WTC11 (cell line): ENCODE measurements around the gene FLNA. TPM values are rescaled to one million over a fixed set of nuclear protein-coding genes. Genes with fewer than 3 reads are reported as not detected.

Experiments
- ATAC-seq: fragments of 200-7000 bp; cut with Tn5 transposase; 2 replicates; pipeline ENCODE4 v1.10.0; 2021; ENCODE audit warnings: mild to moderate bottlenecking, moderate library complexity
- CTCF ChIA-PET: fragments of 300-600 bp; sonication (Branson Sonifier 250); formaldehyde crosslinking; loops from one replicate; lab custom pipeline; 2021; ENCODE audit warnings: antibody characterized with exemption; lab: Charles Lee
- POLR2A ChIA-PET: fragments of 350-600 bp; sonication (Branson Sonifier 250); formaldehyde crosslinking; loops from one replicate; lab custom pipeline; 2021; ENCODE audit warnings: antibody characterized with exemption; lab: Charles Lee
- DNase-seq: peaks from one replicate; pipeline ENCODE4 v3.0.0; 2021; ENCODE audit warnings: low spot score
- H3K27ac Mint-ChIP-seq: 2 replicates; pipeline ENCODE4 v1.8.0; 2021; ENCODE audit warnings: mixed read lengths
- H3K27me3 Mint-ChIP-seq: 2 replicates; pipeline ENCODE4 v1.8.0; 2021; ENCODE audit warnings: low read depth, mild to moderate bottlenecking, moderate library complexity, mixed read lengths
- H3K36me3 Mint-ChIP-seq: 2 replicates; pipeline ENCODE4 v1.8.0; 2021; ENCODE audit warnings: mixed read lengths
- H3K4me1 Mint-ChIP-seq: 2 replicates; pipeline ENCODE4 v1.8.0; 2022; ENCODE audit warnings: mixed read lengths
- H3K4me3 Mint-ChIP-seq: 2 replicates; pipeline ENCODE4 v1.8.0; 2021; ENCODE audit warnings: mild to moderate bottlenecking, moderate library complexity, mixed read lengths
- H3K9me3 Mint-ChIP-seq: 2 replicates; pipeline ENCODE4 v1.8.0; 2021; ENCODE audit warnings: mixed read lengths
- ARID4B ChIP-seq: sonication (generic); formaldehyde crosslinking; IDR thresholded peaks from 2 replicates; pipeline ENCODE4 v1.8.0; 2023; ENCODE audit warnings: missing genetic modification reagents, mild to moderate bottlenecking, borderline replicate concordance
- ATF2 ChIP-seq: sonication (generic); formaldehyde crosslinking; IDR thresholded peaks from 2 replicates; pipeline ENCODE4 v1.8.1; 2022; ENCODE audit warnings: low read depth, missing genetic modification reagents, borderline replicate concordance
- CDX4 ChIP-seq: fragments of 250-450 bp; sonication (Bioruptor Pico); IDR thresholded peaks from 2 replicates; pipeline ENCODE4 v1.9.0; 2021; ENCODE audit warnings: moderate library complexity, mild to moderate bottlenecking, inconsistent platforms, borderline replicate concordance
- ERG ChIP-seq: fragments of 250-450 bp; sonication (Bioruptor Pico); IDR thresholded peaks from 2 replicates; pipeline ENCODE4 v1.8.0; 2021; ENCODE audit warnings: mild to moderate bottlenecking
- ESRRA ChIP-seq: sonication (generic); formaldehyde crosslinking; IDR thresholded peaks from 2 replicates; pipeline ENCODE4 v1.8.1; 2022; ENCODE audit warnings: mild to moderate bottlenecking, missing genetic modification reagents, borderline replicate concordance
- FOXK1 ChIP-seq: sonication (generic); formaldehyde crosslinking; IDR thresholded peaks from 2 replicates; pipeline ENCODE4 v1.8.0; 2022; ENCODE audit warnings: mild to moderate bottlenecking, moderate library complexity, missing genetic modification reagents
- GABPB1 ChIP-seq: sonication (generic); formaldehyde crosslinking; IDR thresholded peaks from 2 replicates; pipeline ENCODE4 v1.8.1; 2023; ENCODE audit warnings: mild to moderate bottlenecking, missing genetic modification reagents
- HMGXB4 ChIP-seq: sonication (generic); formaldehyde crosslinking; IDR thresholded peaks from 2 replicates; pipeline ENCODE4 v1.8.1; 2023; ENCODE audit warnings: mild to moderate bottlenecking, moderate library complexity, missing genetic modification reagents
- JAZF1 ChIP-seq: fragments of 250-450 bp; sonication (Bioruptor Pico); IDR thresholded peaks from 2 replicates; pipeline ENCODE4 v1.9.0; 2021; ENCODE audit warnings: moderate library complexity, mild to moderate bottlenecking, inconsistent platforms
- JUN ChIP-seq: sonication (generic); formaldehyde crosslinking; IDR thresholded peaks from 2 replicates; pipeline ENCODE4 v1.8.0; 2023; ENCODE audit warnings: mild to moderate bottlenecking, missing genetic modification reagents
- NR1H2 ChIP-seq: sonication (generic); formaldehyde crosslinking; IDR thresholded peaks from 2 replicates; pipeline ENCODE4 v1.9.0; 2021; ENCODE audit warnings: mild to moderate bottlenecking, moderate library complexity, missing genetic modification reagents
- NR2C2 ChIP-seq: sonication (generic); formaldehyde crosslinking; IDR thresholded peaks from 2 replicates; pipeline ENCODE4 v1.8.0; 2022; ENCODE audit warnings: mild to moderate bottlenecking, missing genetic modification reagents
- SP1 ChIP-seq: sonication (generic); formaldehyde crosslinking; conservative IDR thresholded peaks from 2 replicates; pipeline ENCODE4 v1.8.1; 2022; ENCODE audit warnings: missing genetic modification reagents
- TEAD4 ChIP-seq: sonication (generic); formaldehyde crosslinking; IDR thresholded peaks from 2 replicates; pipeline ENCODE4 v1.8.0; 2022; ENCODE audit warnings: mild to moderate bottlenecking, missing genetic modification reagents
- TP53 ChIP-seq: sonication (generic); formaldehyde crosslinking; IDR thresholded peaks from 2 replicates; pipeline ENCODE4 v1.8.1; 2023; ENCODE audit warnings: mild to moderate bottlenecking, missing genetic modification reagents
- ZNF121 ChIP-seq: sonication (generic); formaldehyde crosslinking; IDR thresholded peaks from 2 replicates; pipeline ENCODE4 v1.8.0; 2023; ENCODE audit warnings: missing genetic modification reagents
- ZNF219 ChIP-seq: sonication (generic); formaldehyde crosslinking; IDR thresholded peaks from 2 replicates; pipeline ENCODE4 v1.8.0; 2023; ENCODE audit warnings: missing genetic modification reagents, mild to moderate bottlenecking, borderline replicate concordance
- ZNF317 ChIP-seq: sonication (generic); formaldehyde crosslinking; IDR thresholded peaks from 2 replicates; pipeline ENCODE4 v1.8.1; 2023; ENCODE audit warnings: low read depth, mild to moderate bottlenecking, moderate library complexity, missing genetic modification reagents, borderline replicate concordance
- ZNF396 ChIP-seq: fragments of 250-450 bp; sonication (Bioruptor Pico); IDR thresholded peaks from 2 replicates; pipeline ENCODE4 v1.8.0; 2021; ENCODE audit warnings: mild to moderate bottlenecking, moderate library complexity, borderline replicate concordance
- ZSCAN18 ChIP-seq: fragments of 250-450 bp; sonication (Bioruptor Pico); IDR thresholded peaks from 2 replicates; pipeline ENCODE4 v2.1.2; 2022; ENCODE audit warnings: mild to moderate bottlenecking, moderate library complexity
- total RNA-seq: library from RNA; stranded (reverse); gene quantifications from 3 replicates; pipeline ENCODE4 v1.2.3, GENCODE V29; 2021
- TF ChIP-seq, protein P1 (sequence below): sonication (generic); formaldehyde crosslinking; IDR thresholded peaks from 2 replicates; pipeline ENCODE4 v1.8.1; 2022; ENCODE audit warnings: missing genetic modification reagents, borderline replicate concordance

FLNA gene
- total RNA-seq, 1 experiment from 2014 or later = 1,017 TPM

GRCh38 chrX:154380153-154380552 lies 5.7 kb upstream of the FLNA start:
- Mint-ChIP-seq H3K4me1 (peaks cover 26% of the 10 kb centered on the region), H3K27me3 (peaks cover 6% of the 10 kb centered on the region), H3K4me3 (peak overlapping the region; percentile 85), H3K9me3 (no peaks in the 10 kb centered on the region), H3K27ac (peak overlapping the region; percentile 100), H3K36me3 (peaks cover 9% of the 10 kb centered on the region)
- DNase-seq (no peak), ATAC-seq (no peak)
- CTCF ChIA-PET = no interaction called here
- no peak for TF ChIP-seq SP1 (CRISPR knock-in tag)
- no peak for TF ChIP-seq ATF2 (CRISPR knock-in tag)
- no peak for TF ChIP-seq TEAD4 (CRISPR knock-in tag)
- no peak for TF ChIP-seq ZNF317 (CRISPR knock-in tag)
- TF ChIP-seq ERG (CRISPR knock-in tag) = no peak
- POLR2A ChIA-PET = interaction anchor here (0.6 to 3.3 kb wide), 3 partner anchors 9 to 152 kb away, joined by 3 to 13 read pairs (median 5); no protein-coding TSS in a partner anchor

- H3K27ac Mint-ChIP-seq = no peak overlapping the region
- peaks cover 25% of the 10 kb centered on the region for H3K4me1 Mint-ChIP-seq
- TF ChIP-seq HMGXB4 (CRISPR knock-in tag) (no peak), ESRRA (CRISPR knock-in tag) (no peak), TP53 (CRISPR knock-in tag) (no peak), ZNF219 (CRISPR knock-in tag) (no peak), JUN (CRISPR knock-in tag) (no peak), FOXK1 (CRISPR knock-in tag) (no peak), ZNF396 (CRISPR knock-in tag) (no peak), NR2C2 (CRISPR knock-in tag) (no peak), ZSCAN18 (CRISPR knock-in tag) (no peak), ZNF121 (CRISPR knock-in tag) (no peak), NR1H2 (CRISPR knock-in tag) (no peak), CDX4 (CRISPR knock-in tag) (no peak), GABPB1 (CRISPR knock-in tag) (no peak), ARID4B (CRISPR knock-in tag) (no peak), JAZF1 (CRISPR knock-in tag) (no peak)
- TF ChIP-seq, protein P1, sequence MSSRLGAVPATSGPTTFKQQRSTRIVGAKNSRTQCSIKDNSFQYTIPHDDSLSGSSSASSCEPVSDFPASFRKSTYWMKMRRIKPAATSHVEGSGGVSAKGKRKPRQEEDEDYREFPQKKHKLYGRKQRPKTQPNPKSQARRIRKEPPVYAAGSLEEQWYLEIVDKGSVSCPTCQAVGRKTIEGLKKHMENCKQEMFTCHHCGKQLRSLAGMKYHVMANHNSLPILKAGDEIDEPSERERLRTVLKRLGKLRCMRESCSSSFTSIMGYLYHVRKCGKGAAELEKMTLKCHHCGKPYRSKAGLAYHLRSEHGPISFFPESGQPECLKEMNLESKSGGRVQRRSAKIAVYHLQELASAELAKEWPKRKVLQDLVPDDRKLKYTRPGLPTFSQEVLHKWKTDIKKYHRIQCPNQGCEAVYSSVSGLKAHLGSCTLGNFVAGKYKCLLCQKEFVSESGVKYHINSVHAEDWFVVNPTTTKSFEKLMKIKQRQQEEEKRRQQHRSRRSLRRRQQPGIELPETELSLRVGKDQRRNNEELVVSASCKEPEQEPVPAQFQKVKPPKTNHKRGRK = no peak
Observed at GRCh38 chrX:154379569-154379951, 5.1 kb upstream of the FLNA start.

More at GRCh38 chrX:154379569-154379951, 5.1 kb upstream of the FLNA start:
- POLR2A ChIA-PET = interaction anchor here (0.6 to 3.3 kb wide), 5 partner anchors 9 to 153 kb away, joined by 3 to 13 read pairs (median 5); partner anchors contain the start of genes DNASE1L1 and RPL10
- H3K9me3 Mint-ChIP-seq = no peaks in the 10 kb centered on the region
- DNase-seq (no peak), ATAC-seq (no peak)
- H3K27me3 Mint-ChIP-seq = peaks cover 8% of the 10 kb centered on the region
- peak overlapping the region; percentile 85 for H3K4me3 Mint-ChIP-seq
- H3K36me3 Mint-ChIP-seq = peaks cover 9% of the 10 kb centered on the region
- CTCF ChIA-PET = no interaction called here
